ENCODE measurements around the gene REPIN1. TPM values are rescaled to one million over a fixed set of nuclear protein-coding genes. Genes with fewer than 3 reads are reported as not detected.

REPIN1 gene
- total RNA-seq, 1 experiment from 2014 or later, result 106 TPM

DNA sequence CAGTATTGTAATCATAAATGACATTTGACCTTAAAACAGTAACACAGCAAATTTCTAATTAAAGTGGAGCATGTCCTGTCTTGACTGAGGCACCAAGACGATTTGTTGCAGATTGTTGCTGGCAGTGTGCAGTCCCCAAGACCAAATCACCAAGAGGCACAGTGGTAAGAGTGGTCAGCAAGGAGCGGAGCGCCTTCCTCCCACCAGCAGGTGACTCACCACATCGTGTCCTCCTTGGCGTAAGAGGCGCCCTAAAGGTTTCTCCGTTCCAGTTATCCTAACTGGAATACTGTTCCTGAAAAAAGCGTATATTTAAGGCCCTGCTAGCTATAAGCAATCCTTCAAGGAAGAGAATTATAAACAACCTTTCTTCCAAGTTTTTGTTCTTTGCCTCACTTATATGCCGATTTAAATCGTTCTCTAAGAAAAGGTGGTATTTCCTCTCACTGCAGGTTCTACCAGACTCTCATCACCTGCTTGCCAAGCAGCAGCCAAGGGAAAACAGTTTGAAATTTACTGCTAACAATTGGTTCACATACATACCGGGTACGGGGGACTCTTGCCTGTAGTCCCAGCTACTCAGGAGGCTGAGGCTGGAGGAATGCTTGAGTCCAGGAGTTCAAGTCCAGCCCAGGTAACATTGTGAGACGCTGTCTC is 10.7 kb upstream of the REPIN1 start:
- no peak overlapping the region for H3K18ac ChIP-seq (ENCODE audit: insufficient read length, low read depth, low read length)
- H3T11ph ChIP-seq (ENCODE audit: low read length), result no peak overlapping the region
- no peak overlapping the region for H3K23ac ChIP-seq (ENCODE audit: insufficient read length, low read depth, low read length)
- H2BK20ac ChIP-seq (ENCODE audit: low read depth, low read length, poor library complexity, severe bottlenecking), result no peak overlapping the region
- no peak overlapping the region for H4K8ac ChIP-seq (replicated peaks; ENCODE audit: insufficient read length, low read depth, low read length)
- H2AK5ac ChIP-seq (ENCODE audit: insufficient read length, low read length), result no peak overlapping the region
- Mint-ChIP-seq H3K27ac (peak overlapping the region in 1 of 3 experiments; percentile 28; a peak in 1 of 7 replicates), H3K36me3 (ENCODE audit: insufficient read depth in 1 of 3, low read depth in 3 of 3) (peaks cover 0 to 4% (median 0%) of the 10 kb centered on the region in 3 experiments; a peak in 1 of 7 replicates), H3K4me1 (peaks cover 23 to 33% of the 10 kb centered on the region in 2 experiments), H3K4me3 (no peak overlapping the region; a peak in 1 of 5 replicates), H3K9me3 (peaks cover 4 to 7% of the 10 kb centered on the region in 2 experiments; a peak in 3 of 5 replicates), H3K27me3 (ENCODE audit: low read depth) (peaks cover 1% of the 10 kb centered on the region; the same call in 1 of the 2 replicates)
- TF ChIP-seq CTCF (conservative IDR thresholded peaks at IDR 0.05), result peak; percentile 50
- H3K4me1 ChIP-seq (ENCODE audit: insufficient read depth, low read length), result 0 out of 2 replicates have a peak, but pooled peaks cover 3% of the 10 kb centered on the region
- H3K27me3 ChIP-seq (ENCODE audit: insufficient read depth, low read length), result no peaks in the 10 kb centered on the region
- H2BK15ac ChIP-seq (ENCODE audit: low read depth, low read length), result no peak overlapping the region
- no peak overlapping the region for H4K5ac ChIP-seq (ENCODE audit: insufficient read length, low read depth, low read length)
- H3K4ac ChIP-seq (ENCODE audit: low read depth, low read length), result no peak overlapping the region
- H3K4me2 ChIP-seq (ENCODE audit: insufficient read depth, insufficient read length, low read length), result no peak overlapping the region
- H2BK120ac ChIP-seq (ENCODE audit: low read depth, low read length, poor library complexity, severe bottlenecking), result no peak overlapping the region
- H3K56ac ChIP-seq (ENCODE audit: insufficient read length, low read depth, low read length), result no peak overlapping the region
- no peaks in the 10 kb centered on the region for H3K9me3 ChIP-seq (ENCODE audit: control insufficient read depth, low read depth, low read length)
- no peak overlapping the region for H2AFZ ChIP-seq (ENCODE audit: low read length)
- H3K14ac ChIP-seq (ENCODE audit: insufficient read depth, low read length), result no peak overlapping the region
- no peaks in the 10 kb centered on the region for H3K79me1 ChIP-seq (ENCODE audit: insufficient read depth, low read depth, low read length, poor library complexity, severe bottlenecking)
- H4K91ac ChIP-seq (ENCODE audit: insufficient read length, low read depth, low read length), result no peak overlapping the region
- DNase-seq, result no peak
- H2BK12ac ChIP-seq (ENCODE audit: insufficient read length, low read depth, low read length), result no peak overlapping the region
- no CpG with 5 or more reads among the region's 13 CpGs for WGBS (ENCODE audit: extremely low coverage, insufficient read length, low lambda C conversion rate)
- H3K23me2 ChIP-seq (ENCODE audit: insufficient read length, low read depth, low read length, poor library complexity, severe bottlenecking), result no peaks in the 10 kb centered on the region
- H3K27ac ChIP-seq (ENCODE audit: insufficient read length, low read depth, low read length), result no peak overlapping the region
- no peak overlapping the region for H3K9ac ChIP-seq (ENCODE audit: extremely low read depth, insufficient read length, low read length)
- no peak overlapping the region for H2BK5ac ChIP-seq (ENCODE audit: insufficient read length, low read length)
- H4K20me1 ChIP-seq (ENCODE audit: control insufficient read depth, insufficient read depth, insufficient read length), result no peaks in the 10 kb centered on the region
- no peaks in the 10 kb centered on the region for H3K79me2 ChIP-seq (ENCODE audit: insufficient read depth, low read length)

Measured in H9 (cell line).